Muscle layer of duodenum (tissue), 2 donors: Measurements from ENCODE around the gene AFAP1L2.

Source experiments
- H3K27ac ChIP-seq: one replicate; pipeline ENCODE4 v1.7.0; 2013; ENCODE audit warnings: mild to moderate bottlenecking, low read length
- H3K27me3 ChIP-seq: one replicate; pipeline ENCODE4 v1.7.0; 2013; ENCODE audit warnings: low read depth, mild to moderate bottlenecking, control low read depth, low read length
- H3K36me3 ChIP-seq, 2 donors: one replicate each; pipeline ENCODE4 v1.7.0; 2013; ENCODE audit warnings: low read length in 2 of 2, control low read depth in 1 of 2, mild to moderate bottlenecking in 1 of 2; ENCODE audit not compliant: insufficient read depth in 2 of 2, control insufficient read depth in 1 of 2
- H3K4me1 ChIP-seq, 2 donors: one replicate each; pipeline ENCODE4 v1.7.0; 2013; ENCODE audit warnings: low read length in 2 of 2, mild to moderate bottlenecking in 2 of 2, control low read depth in 1 of 2, moderate library complexity in 1 of 2; ENCODE audit not compliant: insufficient read depth in 2 of 2, control insufficient read depth in 1 of 2
- H3K4me3 ChIP-seq, 2 donors: one replicate each; pipeline ENCODE4 v1.7.0; 2013; ENCODE audit warnings: low read length in 2 of 2, low read depth in 1 of 2, mild to moderate bottlenecking in 1 of 2
- H3K9me3 ChIP-seq, 2 donors: one replicate each; pipeline ENCODE4 v1.7.0; 2013; ENCODE audit warnings: low read length in 2 of 2, control low read depth in 1 of 2, mild to moderate bottlenecking in 1 of 2; ENCODE audit not compliant: control insufficient read depth in 1 of 2
- donor health status: healthy.

Gene AFAP1L2

GRCh38 chr10:114372179-114372578 lies 32.1 kb downstream of the AFAP1L2 start:
- Histone ChIP-seq H3K4me1 (peaks cover 4 to 40% of the 10 kb centered on the region in 2 donors), H3K27ac (no peak overlapping the region), H3K4me3 (no peak overlapping the region), H3K9me3 (no peaks in the 10 kb centered on the region), H3K27me3 (no peaks in the 10 kb centered on the region), H3K36me3 (no peaks in the 10 kb centered on the region)

- Histone ChIP-seq H3K4me1 (peaks cover 4 to 44% of the 10 kb centered on the region in 2 donors), H3K27me3 (no peaks in the 10 kb centered on the region), H3K27ac (no peak overlapping the region), H3K4me3 (no peak overlapping the region), H3K36me3 (no peaks in the 10 kb centered on the region), H3K9me3 (no peaks in the 10 kb centered on the region)
These were observed 33.3 kb downstream of the AFAP1L2 start for GRCh38 chr10:114370966-114371365.

DNA sequence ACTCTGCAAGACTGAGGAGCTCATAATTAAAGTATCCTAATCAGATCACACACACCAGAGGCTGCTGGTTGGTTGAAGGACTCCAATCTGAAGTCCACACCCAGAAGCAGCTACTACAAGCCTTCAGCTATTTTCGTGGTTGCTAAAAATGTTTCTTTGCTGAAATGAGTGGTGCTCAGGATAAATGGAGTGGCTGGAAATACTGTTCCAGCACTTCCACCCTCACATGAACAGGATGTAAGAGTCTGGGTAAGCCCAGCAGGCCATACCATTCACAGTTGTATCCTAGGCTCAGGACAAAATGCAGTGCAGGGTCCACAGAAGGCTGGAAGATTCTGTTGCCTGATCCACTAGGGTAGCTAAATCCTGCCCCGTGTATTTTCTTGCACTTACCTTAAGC lies 34.1 kb downstream of the AFAP1L2 start:
- no peaks in the 10 kb centered on the region for H3K9me3 ChIP-seq
- H3K27me3 ChIP-seq = no peaks in the 10 kb centered on the region
- no peak overlapping the region for H3K27ac ChIP-seq
- H3K4me1 ChIP-seq = peaks cover 4 to 38% of the 10 kb centered on the region in 2 donors
- no peaks in the 10 kb centered on the region for H3K36me3 ChIP-seq
- no peak overlapping the region for H3K4me3 ChIP-seq

GRCh38 chr10:114368057-114368391 lies 36.3 kb downstream of the AFAP1L2 start:
- Histone ChIP-seq H3K4me1 (peaks cover 0 to 30% of the 10 kb centered on the region in 2 donors), H3K4me3 (no peak overlapping the region), H3K27me3 (no peaks in the 10 kb centered on the region), H3K27ac (no peak overlapping the region), H3K9me3 (no peaks in the 10 kb centered on the region), H3K36me3 (no peaks in the 10 kb centered on the region)

GRCh38 chr10:114367351-114368056 lies 36.8 kb downstream of the AFAP1L2 start:
- H3K9me3 ChIP-seq = no peaks in the 10 kb centered on the region
- peak overlapping the region; percentile 11 for H3K27ac ChIP-seq
- H3K27me3 ChIP-seq = no peaks in the 10 kb centered on the region
- H3K36me3 ChIP-seq = no peaks in the 10 kb centered on the region
- no peak overlapping the region for H3K4me3 ChIP-seq
- H3K4me1 ChIP-seq = peaks cover 0 to 26% of the 10 kb centered on the region in 2 donors

DNA sequence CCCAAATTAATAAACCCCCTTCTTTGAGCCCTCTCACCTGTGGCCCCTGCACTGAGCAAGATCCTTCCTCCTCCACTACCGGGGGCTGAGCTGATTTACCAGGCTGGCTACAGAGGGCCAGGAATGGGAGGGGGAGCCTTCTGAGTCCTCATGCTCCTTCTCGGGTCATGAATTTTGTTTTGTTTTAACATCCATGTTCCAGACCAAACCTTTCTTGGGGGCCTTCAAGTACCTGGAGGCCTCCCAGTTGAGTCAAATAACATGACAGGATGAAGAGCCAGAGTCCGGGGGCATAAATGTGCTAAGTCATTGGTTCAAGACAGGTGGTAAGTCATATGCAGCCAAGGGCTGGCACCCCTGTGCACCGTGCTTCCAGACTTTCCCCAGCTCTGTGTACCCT lies 39.6 kb downstream of the AFAP1L2 start:
- H3K4me3 ChIP-seq = no peak overlapping the region
- H3K27me3 ChIP-seq = no peaks in the 10 kb centered on the region
- no peaks in the 10 kb centered on the region for H3K36me3 ChIP-seq
- peaks cover 0 to 18% of the 10 kb centered on the region in 2 donors for H3K4me1 ChIP-seq
- H3K9me3 ChIP-seq = no peaks in the 10 kb centered on the region
- H3K27ac ChIP-seq = no peak overlapping the region

DNA sequence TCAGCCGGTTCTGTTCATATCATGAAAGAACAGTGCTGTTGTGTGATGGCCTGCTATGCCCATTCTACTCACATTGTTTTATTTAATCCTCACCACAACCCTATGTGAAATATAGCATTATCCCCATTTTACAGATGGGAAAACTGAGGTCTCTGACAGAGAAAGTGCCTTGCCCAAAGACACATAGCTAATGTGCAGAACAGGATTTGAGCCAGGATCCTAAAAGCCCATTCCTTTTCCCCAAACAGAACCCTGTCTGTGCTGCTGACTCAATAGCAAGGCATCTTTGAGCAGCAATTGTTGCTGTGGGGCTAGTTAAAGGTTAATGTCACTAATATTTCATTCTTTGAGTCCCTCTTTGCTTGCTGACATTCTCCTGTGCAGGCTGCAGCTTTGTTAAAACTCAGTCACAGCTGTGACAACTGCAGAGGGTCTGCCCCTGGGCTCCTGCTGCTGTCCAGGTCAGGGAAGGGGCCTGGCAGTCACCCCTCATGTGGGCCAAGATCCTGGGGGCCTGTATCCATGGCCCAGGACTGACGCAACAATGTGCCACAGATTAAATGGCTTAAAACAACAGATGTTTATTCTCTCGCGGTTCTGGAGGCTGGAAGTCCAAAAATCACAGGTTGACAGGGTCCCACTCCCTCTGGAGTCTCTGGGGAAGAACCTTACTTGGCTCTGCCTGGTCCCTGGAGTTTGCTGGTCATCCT lies 40.4 kb downstream of the AFAP1L2 start:
- no peaks in the 10 kb centered on the region for H3K27me3 ChIP-seq
- no peaks in the 10 kb centered on the region for H3K36me3 ChIP-seq
- H3K4me3 ChIP-seq = no peak overlapping the region
- H3K4me1 ChIP-seq = peaks cover 0 to 21% of the 10 kb centered on the region in 2 donors
- H3K27ac ChIP-seq = no peak overlapping the region
- no peaks in the 10 kb centered on the region for H3K9me3 ChIP-seq

GRCh38 chr10:114362826-114363355 lies 41.4 kb downstream of the AFAP1L2 start:
- Histone ChIP-seq H3K27me3 (no peaks in the 10 kb centered on the region), H3K4me1 (peaks cover 0 to 19% of the 10 kb centered on the region in 2 donors), H3K27ac (no peak overlapping the region), H3K36me3 (no peaks in the 10 kb centered on the region), H3K4me3 (no peak overlapping the region), H3K9me3 (no peaks in the 10 kb centered on the region)

GRCh38 chr10:114359953-114360345 lies 44.4 kb downstream of the AFAP1L2 start:
- no peaks in the 10 kb centered on the region for H3K9me3 ChIP-seq
- H3K36me3 ChIP-seq = no peaks in the 10 kb centered on the region
- no peaks in the 10 kb centered on the region for H3K27me3 ChIP-seq
- H3K4me3 ChIP-seq = no peak overlapping the region
- H3K27ac ChIP-seq = no peak overlapping the region
- peaks cover 9 to 30% of the 10 kb centered on the region in 2 donors for H3K4me1 ChIP-seq

GRCh38 chr10:114359041-114359952 lies 45.0 kb downstream of the AFAP1L2 start:
- Histone ChIP-seq H3K27ac (no peak overlapping the region), H3K9me3 (no peaks in the 10 kb centered on the region), H3K27me3 (no peaks in the 10 kb centered on the region), H3K4me3 (no peak overlapping the region), H3K36me3 (no peaks in the 10 kb centered on the region), H3K4me1 (peaks cover 9 to 30% of the 10 kb centered on the region in 2 donors)

DNA sequence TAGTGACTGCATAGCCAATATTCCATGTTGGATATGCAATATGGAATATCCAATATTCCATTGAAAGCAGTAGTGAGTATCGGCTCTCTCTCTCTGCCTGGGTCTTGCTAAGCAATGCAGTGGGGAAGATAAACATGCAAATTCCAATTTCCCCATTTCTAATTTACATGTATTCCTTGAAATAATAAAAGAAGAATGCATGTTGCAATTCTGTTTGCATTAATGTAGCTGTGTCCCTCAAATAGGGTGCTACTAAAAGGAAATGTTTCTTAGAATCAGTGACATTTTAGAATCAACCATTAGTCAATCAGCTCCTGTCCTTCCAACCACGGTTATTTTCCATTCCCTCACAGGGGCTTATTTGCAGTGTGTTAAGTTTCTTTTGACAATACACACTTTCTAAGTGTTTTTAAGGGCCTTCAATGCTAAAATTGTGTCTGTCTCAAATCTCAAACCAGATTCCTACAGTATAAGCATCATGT lies 46.7 kb downstream of the AFAP1L2 start:
- Histone ChIP-seq H3K9me3 (no peaks in the 10 kb centered on the region), H3K4me3 (no peak overlapping the region), H3K36me3 (no peaks in the 10 kb centered on the region), H3K27me3 (no peaks in the 10 kb centered on the region), H3K27ac (no peak overlapping the region), H3K4me1 (peaks cover 9 to 30% of the 10 kb centered on the region in 2 donors)
